Activated CD8-positive, alpha-beta memory T cell treated with anti-CD3 and anti-CD28 coated beads for 36 hours (primary cell): ENCODE results near the gene CYB561D1. TPM values are rescaled to one million over a fixed set of nuclear protein-coding genes. Genes with fewer than 3 reads are reported as not detected.

Source experiments
- CTCF ChIA-PET: fragments of 350-600 bp; sonication (Branson Sonifier 250); formaldehyde crosslinking; loops from one replicate; lab custom pipeline; 2021; ENCODE audit warnings: antibody characterized with exemption; lab: Charles Lee
- POLR2A ChIA-PET: fragments of 350-600 bp; sonication (Branson Sonifier 250); formaldehyde crosslinking; loops from one replicate; lab custom pipeline; 2021; ENCODE audit warnings: antibody characterized with exemption; lab: Charles Lee
- total RNA-seq, 2 experiments: library from RNA; stranded (reverse); gene quantifications; one replicate each; pipeline ENCODE4 v1.2.3, GENCODE V29; 2021

The CYB561D1 gene
- total RNA-seq, 2 experiments from 2014 or later = 7.1 to 8.2 TPM

DNA sequence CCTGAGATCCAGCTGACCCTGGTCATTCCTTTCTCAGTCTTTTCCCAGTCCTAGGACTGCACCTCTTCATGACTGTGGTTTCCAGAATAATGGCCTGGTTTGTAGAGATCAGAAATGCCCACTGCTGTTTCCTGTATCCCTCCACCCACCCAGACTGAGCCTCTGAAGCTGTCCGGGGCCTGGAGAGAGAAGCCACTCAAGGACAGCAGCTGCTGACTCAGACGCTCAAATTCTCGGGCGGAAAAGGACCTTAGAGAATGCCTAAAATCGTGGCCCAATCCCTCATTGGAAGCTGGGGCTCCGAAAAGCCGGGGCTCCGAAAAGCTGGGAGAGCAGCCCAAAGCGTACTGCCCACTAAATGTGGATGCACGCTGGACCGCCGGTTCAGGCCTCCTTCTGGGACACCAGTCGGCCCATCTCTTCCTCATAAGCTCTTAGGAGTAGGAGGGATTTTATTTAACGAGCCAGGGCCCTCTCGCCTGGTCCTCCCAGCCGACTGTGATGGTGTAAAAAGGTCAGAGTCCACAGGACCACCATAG is 38.0 kb downstream of the CYB561D1 start:
- ChIA-PET POLR2A (interaction anchor here (0.6 to 1.6 kb wide), 4 partner anchors 41 to 492 kb away, joined by 4 to 13 read pairs (median 6); partner anchors contain the start of genes ATXN7L2 and PSMA5), CTCF (interaction anchor here (0.5 to 15.4 kb wide), 40 partner anchors 8 to 769 kb away, joined by 3 to 743 read pairs (median 5); partner anchors contain the start of genes AMIGO1, ATXN7L2, CYB561D1 and GNAI3)

- POLR2A ChIA-PET = interaction anchor here (0.6 to 1.6 kb wide), 6 partner anchors 14 to 705 kb away, joined by 3 to 8 read pairs (median 4); partner anchors contain the start of genes ATXN7L2, CYB561D1 and PSMA5
Observed at GRCh38 chr1:109532365-109533136, 38.7 kb downstream of the CYB561D1 start.

DNA sequence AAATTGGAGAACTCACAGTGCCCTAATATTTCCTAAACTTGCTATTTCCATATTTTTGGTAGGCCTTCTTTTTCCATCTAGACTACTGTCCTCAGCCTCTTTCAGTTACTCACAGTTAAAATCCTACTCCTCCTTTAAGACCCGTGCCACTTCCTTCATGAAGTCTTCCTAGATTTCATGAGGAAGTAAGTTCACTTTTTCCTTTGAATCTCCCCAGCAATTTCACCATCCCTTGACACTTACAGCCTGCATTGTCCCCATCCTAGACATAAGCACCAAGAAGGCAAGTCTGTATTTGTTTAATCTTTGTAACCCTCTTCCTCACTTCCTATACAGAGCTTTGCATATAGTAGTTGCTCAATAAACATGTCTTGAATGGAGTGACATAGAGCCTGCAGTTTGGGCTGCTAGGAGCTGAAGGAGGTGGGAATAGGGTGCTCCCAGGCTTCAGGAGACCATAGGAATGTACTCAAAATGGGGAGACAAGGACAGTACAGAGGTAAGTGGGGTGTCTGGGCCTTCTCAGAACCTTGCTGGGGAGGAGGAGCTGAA is 40.5 kb downstream of the CYB561D1 start:
- POLR2A ChIA-PET = no interaction called here
- CTCF ChIA-PET = interaction anchor here (2.0 to 15.4 kb wide), 3 partner anchors 9 to 257 kb away, joined by 4 to 743 read pairs (median 55); partner anchors contain the start of genes AMIGO1, ATXN7L2 and CYB561D1

More at GRCh38 chr1:109532365-109533136, 38.7 kb downstream of the CYB561D1 start:
- CTCF ChIA-PET = interaction anchor here (0.5 to 15.4 kb wide), 51 partner anchors 9 to 770 kb away, joined by 3 to 743 read pairs (median 4); partner anchors contain the start of genes AMIGO1, ATXN7L2, CYB561D1 and GNAI3

DNA sequence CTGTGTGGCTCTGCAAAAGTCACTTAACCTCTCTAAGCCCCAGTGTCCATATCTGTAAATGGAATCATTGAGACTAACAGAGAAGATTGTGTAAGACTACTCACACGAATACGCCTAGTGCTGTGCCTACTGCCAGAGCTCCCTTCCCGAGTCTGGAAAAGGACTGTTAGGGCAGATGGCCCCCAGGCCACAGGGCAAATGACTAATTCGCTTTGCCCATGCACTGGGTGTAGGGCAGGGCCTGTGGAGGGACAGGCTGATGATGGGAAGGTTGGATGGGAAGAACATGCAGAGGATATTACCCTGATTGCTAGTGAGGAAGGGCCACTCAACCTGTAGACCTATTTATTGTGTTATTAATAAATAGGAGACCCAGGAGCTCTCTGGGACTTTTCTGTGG is 41.6 kb downstream of the CYB561D1 start:
- POLR2A ChIA-PET = no interaction called here
- CTCF ChIA-PET = interaction anchor here (2.0 to 15.4 kb wide), 3 partner anchors 8 to 258 kb away, joined by 4 to 743 read pairs (median 55); partner anchors contain the start of genes AMIGO1, ATXN7L2 and CYB561D1

GRCh38 chr1:109535971-109536491 is 42.1 kb downstream of the CYB561D1 start:
- ChIA-PET POLR2A (no interaction called here), CTCF (interaction anchor here (2.0 to 15.4 kb wide), 3 partner anchors 8 to 258 kb away, joined by 4 to 743 read pairs (median 55); partner anchors contain the start of genes AMIGO1, ATXN7L2 and CYB561D1)

GRCh38 chr1:109537450-109538178 is 43.7 kb downstream of the CYB561D1 start:
- CTCF ChIA-PET = interaction anchor here (0.6 to 1.2 kb wide), 5 partner anchors 9 to 275 kb away, joined by 3 read pairs; no protein-coding TSS in a partner anchor
- POLR2A ChIA-PET = no interaction called here

DNA sequence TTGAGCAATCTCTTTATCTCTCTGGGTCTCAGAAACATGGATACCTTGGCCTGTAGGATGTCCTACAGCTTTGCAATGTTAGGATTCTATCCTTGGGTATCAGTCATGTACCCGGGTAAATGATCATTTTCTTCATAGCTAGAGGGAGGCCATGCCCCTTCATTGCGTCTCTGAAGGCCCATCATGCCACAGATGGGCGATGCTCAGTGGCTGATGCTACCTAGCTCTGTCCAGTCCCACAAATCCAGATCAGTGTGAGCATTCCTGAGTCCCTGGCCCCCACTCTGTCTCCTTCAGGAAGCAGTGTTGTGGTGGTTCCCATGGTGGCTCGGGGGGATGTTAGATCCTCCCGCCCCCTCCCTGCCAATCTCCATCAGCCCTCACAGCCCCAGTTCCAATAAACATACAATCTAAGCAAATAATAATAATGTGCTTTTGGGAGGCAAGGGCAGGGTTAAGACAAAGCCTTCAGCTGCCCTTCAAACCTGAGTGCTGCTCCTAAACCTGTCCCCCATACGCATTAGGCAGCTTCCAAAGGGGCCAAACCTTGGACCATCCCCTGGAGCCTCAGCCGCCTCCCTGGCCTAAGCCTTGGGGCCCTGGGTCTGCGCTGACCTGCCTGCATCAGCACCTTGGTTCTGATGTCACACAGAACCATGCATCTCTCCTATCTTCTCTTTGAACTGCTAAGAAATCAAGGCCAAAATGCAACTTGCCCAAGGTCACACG is 45.1 kb downstream of the CYB561D1 start:
- CTCF ChIA-PET = interaction anchor here (0.6 to 2.2 kb wide), 4 partner anchors 49 to 469 kb away, joined by 3 to 7 read pairs (median 3); no protein-coding TSS in a partner anchor
- POLR2A ChIA-PET = no interaction called here

- POLR2A ChIA-PET = no interaction called here
- CTCF ChIA-PET = interaction anchor here (0.6 to 7.7 kb wide), 3 partner anchors 6 to 468 kb away, joined by 3 to 55 read pairs (median 7); no protein-coding TSS in a partner anchor
Observed at GRCh38 chr1:109539676-109540075, 45.8 kb downstream of the CYB561D1 start, which contains the start of gene GPR61. GPR61 (plus strand) TSS chr1:109539872; CDS start chr1:109543023, 3,151 bp downstream.

GRCh38 chr1:109541102-109541501 is 47.2 kb downstream of the CYB561D1 start:
- CTCF ChIA-PET = interaction anchor here (1.0 to 7.7 kb wide), 4 partner anchors 8 to 99 kb away, joined by 3 to 55 read pairs (median 22); partner anchors contain the start of gene CYB561D1
- POLR2A ChIA-PET = no interaction called here

- ChIA-PET POLR2A (no interaction called here), CTCF (interaction anchor here (1.4 to 7.7 kb wide), 3 partner anchors 9 to 94 kb away, joined by 3 to 55 read pairs (median 37); partner anchors contain the start of gene CYB561D1)
Observed at GRCh38 chr1:109542657-109543056, 48.8 kb downstream of the CYB561D1 start.

GRCh38 chr1:109543283-109543987 is 49.5 kb downstream of the CYB561D1 start:
- ChIA-PET POLR2A (no interaction called here), CTCF (interaction anchor here (0.8 to 7.7 kb wide), 3 partner anchors 10 to 97 kb away, joined by 4 to 55 read pairs (median 37); partner anchors contain the start of gene CYB561D1)

- CTCF ChIA-PET = interaction anchor here (2.8 to 7.7 kb wide), 3 partner anchors 11 to 231 kb away, joined by 23 to 55 read pairs (median 37); partner anchors contain the start of gene CYB561D1
- POLR2A ChIA-PET = no interaction called here
Observed at GRCh38 chr1:109543988-109544735, 50.3 kb downstream of the CYB561D1 start.

DNA sequence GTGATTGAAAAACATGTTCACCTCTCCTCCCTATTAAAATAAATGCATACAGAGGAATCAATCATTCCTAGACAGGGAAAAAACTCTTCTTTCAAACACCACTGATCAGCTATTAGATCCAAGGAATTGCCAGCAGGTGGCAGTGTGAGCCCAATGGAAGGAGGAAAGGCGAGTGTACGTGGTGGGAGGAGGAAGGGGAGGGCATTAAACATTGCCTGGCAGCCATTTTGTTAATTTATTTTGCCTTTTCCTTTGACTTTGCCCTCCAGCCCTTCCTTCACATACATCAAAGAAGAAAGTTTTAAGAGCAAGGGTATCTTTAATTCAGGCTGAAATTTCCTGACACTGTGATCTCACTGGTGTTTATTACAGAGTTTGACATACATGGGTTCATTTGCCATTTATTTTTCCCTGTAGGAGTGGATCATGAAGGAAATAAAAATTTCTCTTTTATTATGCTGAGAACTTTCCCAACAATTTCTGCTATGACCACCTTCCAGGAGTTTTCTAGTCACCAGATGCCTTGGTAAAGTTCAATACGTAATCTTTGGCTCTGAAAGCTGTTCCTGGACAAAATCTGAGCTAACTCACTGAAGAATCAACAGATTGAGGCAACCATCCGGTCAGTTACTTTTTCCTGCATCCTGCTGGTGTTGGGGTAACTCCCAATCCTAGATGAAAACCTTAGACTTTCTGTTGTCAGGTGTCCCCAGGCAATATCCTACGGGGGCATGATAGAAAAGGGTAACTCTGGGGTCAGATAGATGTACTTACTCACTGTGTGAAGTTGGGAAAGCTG is 52.6 kb downstream of the CYB561D1 start:
- CTCF ChIA-PET = interaction anchor here (0.7 to 7.7 kb wide), 24 partner anchors 9 to 438 kb away, joined by 3 to 55 read pairs (median 5); partner anchors contain the start of genes AHCYL1, AMPD2, CYB561D1 and GNAT2

DNA sequence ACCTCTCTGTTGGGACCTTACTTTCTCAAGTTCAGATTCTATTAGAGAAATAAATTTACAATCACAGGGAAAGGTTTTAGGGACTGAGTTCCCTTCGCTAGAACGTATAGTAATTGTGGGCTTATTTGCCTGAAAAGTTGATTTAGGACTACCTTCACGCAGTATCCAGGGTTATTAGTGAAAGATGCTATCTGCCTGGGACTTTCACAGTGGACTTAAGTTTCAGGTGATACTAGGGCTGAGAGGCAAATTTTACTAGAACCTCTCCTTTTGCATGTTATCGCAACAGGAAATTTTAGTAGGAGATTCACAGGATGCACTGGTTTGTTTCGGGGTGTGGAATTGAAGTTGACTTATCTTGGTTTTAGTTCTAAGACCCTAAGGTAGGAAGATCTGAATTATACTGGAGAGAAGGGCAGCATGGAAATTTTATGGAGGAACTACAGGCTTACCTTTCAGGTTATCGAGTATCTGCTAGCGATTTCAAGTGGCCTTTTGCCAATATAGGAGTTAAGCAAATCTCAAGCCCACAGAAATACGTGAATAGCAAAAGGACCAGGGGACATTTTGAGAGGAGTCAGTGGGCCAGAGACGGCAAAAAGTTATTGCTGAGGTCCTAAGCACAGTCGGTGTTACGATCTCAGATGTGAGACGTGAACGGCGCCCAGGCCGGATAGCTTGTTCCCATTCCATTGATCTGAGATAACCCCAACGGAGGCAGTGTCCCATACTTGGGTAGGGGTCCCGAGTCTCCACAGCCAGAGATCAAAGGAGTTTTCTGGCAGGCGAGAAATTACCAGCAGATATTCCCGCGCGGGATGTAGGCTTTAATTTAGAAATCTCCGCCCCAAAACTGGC is 53.8 kb downstream of the CYB561D1 start:
- CTCF ChIA-PET = interaction anchor here (0.7 to 7.7 kb wide), 9 partner anchors 14 to 436 kb away, joined by 3 to 55 read pairs (median 12); partner anchors contain the start of genes AHCYL1, AMPD2 and GNAT2
- POLR2A ChIA-PET = interaction anchor here (0.8 to 2.1 kb wide), 6 partner anchors 46 to 437 kb away, joined by 3 to 22 read pairs (median 4); partner anchors contain the start of genes AHCYL1, AMPD2 and GNAT2

More for the DNA sequence above, 52.6 kb downstream of the CYB561D1 start:
- POLR2A ChIA-PET = interaction anchor here (0.7 to 1.5 kb wide), 2 partner anchors 14 to 74 kb away, joined by 3 to 5 read pairs; partner anchors contain the start of genes AMPD2 and GNAT2
